Stimulated activated CD8-positive, alpha-beta memory T cell treated with anti-CD3 and anti-CD28 coated beads, Interleukin-15, amount 100 ng/mL, for 4 hours (primary cell): ENCODE data around the gene RET.
A peak's percentile ranks its signal among the peaks of the same experiment; 100 is the strongest.
"Not testable (repeated sequence)": the region's sequence is repeated elsewhere in the genome, so short reads cannot be mapped to it uniquely, and the experiment has no call there.

Experiments used
- DNase-seq, 2 donors: peaks; one replicate each; pipeline ENCODE4 v3.0.0-alpha.2; 2020; ENCODE audit warnings: low read depth in 2 of 2

Gene RET

GRCh38 chr10:43135656-43136055 is 58.8 kb downstream of the RET start:
- DNase-seq, result no peak

GRCh38 chr10:43136432-43136831 is 59.6 kb downstream of the RET start:
- DNase-seq, result no peak

GRCh38 chr10:43136995-43137716 is 60.3 kb downstream of the RET start:
- DNase-seq, result no peak

GRCh38 chr10:43137717-43138020 is 60.8 kb downstream of the RET start:
- peak in 1 of 2 donors; percentile 22 for DNase-seq

- peak; percentile 74 to 83 for DNase-seq
These were observed 61.3 kb downstream of the RET start, which contains the start of gene CSGALNACT2 for GRCh38 chr10:43138021-43138756. Gene CSGALNACT2, plus strand, starts transcription at chr10:43138445. Its CDS starts 16,705 bp downstream, at chr10:43155150.

GRCh38 chr10:43138757-43139241 is 61.9 kb downstream of the RET start:
- DNase-seq, result peak in 1 of 2 donors; percentile 30

- no peak for DNase-seq
These were observed 64.6 kb downstream of the RET start for GRCh38 chr10:43141421-43141820.

GRCh38 chr10:43145311-43145710 is 68.4 kb downstream of the RET start:
- no peak for DNase-seq

GRCh38 chr10:43145936-43146335 is 69.1 kb downstream of the RET start:
- DNase-seq, result not testable (repeated sequence)

- no peak for DNase-seq
These were observed 74.5 kb downstream of the RET start for GRCh38 chr10:43151371-43151770.

- DNase-seq, result no peak
These were observed 77.0 kb downstream of the RET start for GRCh38 chr10:43153901-43154300.

- no peak for DNase-seq
These were observed 78.4 kb downstream of the RET start for GRCh38 chr10:43155221-43155620.

- DNase-seq, result no peak
These were observed 78.9 kb downstream of the RET start for GRCh38 chr10:43155741-43156140.

- DNase-seq, result no peak
These were observed 79.9 kb downstream of the RET start for GRCh38 chr10:43156590-43157341.

GRCh38 chr10:43158636-43159035 is 81.8 kb downstream of the RET start:
- DNase-seq, result no peak

- DNase-seq, result peak in 1 of 2 donors; percentile 14
These were observed 83.4 kb downstream of the RET start for GRCh38 chr10:43160046-43160920.

- DNase-seq, result no peak
These were observed 84.0 kb downstream of the RET start for GRCh38 chr10:43160921-43161255.

GRCh38 chr10:43162604-43163003 is 85.7 kb downstream of the RET start:
- no peak for DNase-seq

GRCh38 chr10:43166207-43166879 is 89.5 kb downstream of the RET start:
- no peak for DNase-seq

- no peak for DNase-seq
These were observed 90.1 kb downstream of the RET start for GRCh38 chr10:43166880-43167497.

GRCh38 chr10:43167498-43167889 is 90.6 kb downstream of the RET start:
- DNase-seq, result no peak
